Skeletal muscle tissue (tissue), 4 donors: Measurements from ENCODE around the gene OSTF1. TPM values are rescaled to one million over a fixed set of nuclear protein-coding genes. Genes with fewer than 3 reads are reported as not detected.

Experiments used
- H3K27ac ChIP-seq: one replicate; pipeline ENCODE4 v1.7.0; 2013; ENCODE audit warnings: mild to moderate bottlenecking, low read depth, low read length, inconsistent platforms
- H3K27me3 ChIP-seq, 3 donors: one replicate each; pipeline ENCODE4 v1.7.0; 2013; ENCODE audit warnings: low read length in 3 of 3; ENCODE audit not compliant: control insufficient read depth in 3 of 3, insufficient read depth in 3 of 3
- H3K36me3 ChIP-seq, 3 donors: one replicate each; pipeline ENCODE4 v1.7.0; 2013; ENCODE audit warnings: low read length in 3 of 3; ENCODE audit not compliant: control insufficient read depth in 3 of 3, insufficient read depth in 3 of 3
- H3K4me1 ChIP-seq, 3 donors: one replicate each; pipeline ENCODE4 v1.7.0; 2013; ENCODE audit warnings: low read length in 3 of 3, mild to moderate bottlenecking in 3 of 3; ENCODE audit not compliant: control insufficient read depth in 3 of 3, insufficient read depth in 3 of 3
- H3K4me3 ChIP-seq, 3 donors: one replicate each; pipeline ENCODE4 v1.7.0; 2013; ENCODE audit warnings: low read length in 3 of 3
- H3K9ac ChIP-seq, 3 donors: one replicate each; pipeline ENCODE4 v1.7.0; 2013; ENCODE audit warnings: low read length in 3 of 3, mild to moderate bottlenecking in 3 of 3, moderate library complexity in 2 of 3, low read depth in 1 of 3
- H3K9me3 ChIP-seq, 3 donors: one replicate each; pipeline ENCODE4 v1.7.0; 2013; ENCODE audit warnings: low read length in 3 of 3; ENCODE audit not compliant: control insufficient read depth in 3 of 3
- total RNA-seq: library from RNA; depleted of rRNA; stranded (reverse); fragments of >200 nt; gene quantifications from one replicate; pipeline ENCODE4 v1.2.3, GENCODE V29; 2014
- donor health status: Osteomylitis.

Gene OSTF1
- total RNA-seq, 1 donor from 2014 or later, result 17.7 TPM

GRCh38 chr9:75083188-75083970, 4.9 kb upstream of the OSTF1 start:
- H3K9me3 ChIP-seq, result no peaks in the 10 kb centered on the region
- H3K4me3 ChIP-seq, result no peak overlapping the region
- peak overlapping the region; percentile 75 for H3K27ac ChIP-seq
- peaks cover 2 to 15% (median 9%) of the 10 kb centered on the region in 3 donors for H3K36me3 ChIP-seq
- H3K4me1 ChIP-seq, result peaks cover 11 to 25% (median 18%) of the 10 kb centered on the region in 3 donors
- no peaks in the 10 kb centered on the region for H3K27me3 ChIP-seq
- no peak overlapping the region for H3K9ac ChIP-seq

DNA sequence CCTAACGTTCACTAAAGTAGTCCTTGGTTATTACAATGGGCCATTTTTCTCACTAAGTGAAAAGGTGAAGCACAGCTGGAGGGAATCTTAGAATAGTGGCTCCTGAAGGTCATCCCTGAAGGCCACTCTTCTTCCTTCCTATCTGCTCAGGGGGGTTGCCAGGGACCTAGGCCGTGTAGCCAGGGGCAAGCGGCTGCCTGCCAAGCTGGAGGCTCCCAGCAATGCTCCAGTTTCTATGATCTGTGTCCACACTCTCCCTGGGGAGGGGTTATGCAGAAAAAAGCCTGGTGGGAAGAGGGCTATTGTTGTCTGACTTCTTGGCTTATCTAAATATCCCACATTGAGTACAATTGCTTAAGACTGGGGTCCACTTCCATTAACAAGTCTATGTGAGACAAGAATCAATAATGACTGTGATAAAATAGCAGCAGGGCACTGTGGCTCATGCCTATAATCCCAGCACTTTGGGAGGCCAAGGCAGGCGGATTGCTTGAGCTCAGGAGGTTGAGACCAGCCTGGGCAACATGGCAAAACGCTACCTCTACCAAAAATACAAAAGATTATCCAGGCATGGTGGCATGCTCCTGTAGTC, 4.1 kb upstream of the OSTF1 start:
- no peak overlapping the region for H3K9ac ChIP-seq
- H3K4me3 ChIP-seq, result no peak overlapping the region
- H3K4me1 ChIP-seq, result peaks cover 11 to 25% (median 18%) of the 10 kb centered on the region in 3 donors
- peaks cover 2 to 15% (median 9%) of the 10 kb centered on the region in 3 donors for H3K36me3 ChIP-seq
- H3K27ac ChIP-seq, result peak overlapping the region; percentile 75
- no peaks in the 10 kb centered on the region for H3K27me3 ChIP-seq
- H3K9me3 ChIP-seq, result no peaks in the 10 kb centered on the region

- Histone ChIP-seq H3K27ac (peak overlapping the region; percentile 3), H3K27me3 (no peaks in the 10 kb centered on the region), H3K9me3 (no peaks in the 10 kb centered on the region), H3K36me3 (peaks cover under 1 to 15% (median 5%) of the 10 kb centered on the region in 3 donors), H3K4me3 (no peak overlapping the region), H3K9ac (no peak overlapping the region), H3K4me1 (peaks cover 11 to 27% (median 25%) of the 10 kb centered on the region in 3 donors)
These were observed 2.7 kb upstream of the OSTF1 start for GRCh38 chr9:75085640-75086039.

DNA sequence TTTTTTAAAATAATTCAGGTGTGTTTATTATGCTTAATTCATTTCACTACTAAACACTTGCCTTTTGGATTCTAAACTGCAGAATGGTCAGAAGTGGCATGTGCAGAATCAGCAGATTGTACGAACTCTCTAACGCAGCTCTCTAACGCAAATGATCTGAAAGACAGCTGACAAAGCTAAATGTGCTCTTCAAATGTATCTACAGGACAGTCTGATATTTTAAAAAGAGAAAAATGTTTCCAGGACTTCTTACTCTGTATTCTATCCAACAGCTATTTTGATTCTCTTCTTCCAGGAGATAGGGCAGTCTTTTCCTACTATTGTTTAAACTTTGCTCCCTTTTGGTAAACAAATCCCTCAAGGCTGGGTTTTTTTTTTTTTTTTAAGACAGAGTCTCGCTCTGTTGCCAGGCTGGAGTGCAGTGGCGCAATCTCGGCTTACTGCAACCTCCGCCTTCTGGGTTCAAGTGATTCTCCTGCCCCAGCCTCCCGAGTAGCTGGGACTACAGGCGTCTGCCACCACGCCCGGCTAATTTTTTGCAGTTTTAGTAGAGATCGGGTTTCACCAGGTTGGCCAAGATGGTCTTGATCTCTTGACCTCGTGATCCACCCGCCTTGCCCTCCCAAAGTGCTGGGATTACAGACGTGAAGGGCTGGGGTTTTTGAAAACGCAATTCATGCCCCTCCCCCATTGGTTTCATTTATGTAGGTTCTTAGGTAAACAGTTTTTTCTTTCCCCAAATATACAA, 1.6 kb upstream of the OSTF1 start:
- H3K4me3 ChIP-seq, result peak overlapping the region; percentile 88 to 95 (median 94)
- H3K27me3 ChIP-seq, result no peaks in the 10 kb centered on the region
- H3K9me3 ChIP-seq, result no peaks in the 10 kb centered on the region
- H3K4me1 ChIP-seq, result peaks cover 11 to 29% (median 25%) of the 10 kb centered on the region in 3 donors
- peaks cover 0 to 10% (median 1%) of the 10 kb centered on the region in 3 donors for H3K36me3 ChIP-seq
- peak overlapping the region; percentile 96 to 97 (median 96) for H3K9ac ChIP-seq
- peak overlapping the region; percentile 97 for H3K27ac ChIP-seq

GRCh38 chr9:75087289-75087823, 958 bp upstream of the OSTF1 start:
- H3K4me1 ChIP-seq, result peaks cover 11 to 29% (median 25%) of the 10 kb centered on the region in 3 donors
- peaks cover 0 to 4% (median 0%) of the 10 kb centered on the region in 3 donors for H3K36me3 ChIP-seq
- H3K27me3 ChIP-seq, result no peaks in the 10 kb centered on the region
- H3K4me3 ChIP-seq, result peak overlapping the region; percentile 88 to 95 (median 94)
- peak overlapping the region; percentile 96 to 97 (median 96) for H3K9ac ChIP-seq
- peak overlapping the region; percentile 97 for H3K27ac ChIP-seq
- H3K9me3 ChIP-seq, result no peaks in the 10 kb centered on the region

- H3K36me3 ChIP-seq, result no peaks in the 10 kb centered on the region
- peak overlapping the region; percentile 82 to 90 (median 89) for H3K4me3 ChIP-seq
- H3K9ac ChIP-seq, result peak overlapping the region; percentile 90 to 93 (median 92)
- H3K4me1 ChIP-seq, result peaks cover 5 to 23% (median 12%) of the 10 kb centered on the region in 3 donors
- no peaks in the 10 kb centered on the region for H3K9me3 ChIP-seq
- peak overlapping the region; percentile 86 for H3K27ac ChIP-seq
- no peaks in the 10 kb centered on the region for H3K27me3 ChIP-seq
These were observed 495 bp downstream of the OSTF1 start for GRCh38 chr9:75088646-75089372.

GRCh38 chr9:75089373-75089766, 1.1 kb downstream of the OSTF1 start:
- H3K9ac ChIP-seq, result peak overlapping the region; percentile 81 to 93 (median 92)
- H3K27me3 ChIP-seq, result no peaks in the 10 kb centered on the region
- H3K27ac ChIP-seq, result peak overlapping the region; percentile 86
- no peaks in the 10 kb centered on the region for H3K36me3 ChIP-seq
- H3K9me3 ChIP-seq, result no peaks in the 10 kb centered on the region
- peaks cover 2 to 19% (median 7%) of the 10 kb centered on the region in 3 donors for H3K4me1 ChIP-seq
- H3K4me3 ChIP-seq, result peak overlapping the region; percentile 82 to 90 (median 89)

- H3K27me3 ChIP-seq, result no peaks in the 10 kb centered on the region
- no peaks in the 10 kb centered on the region for H3K9me3 ChIP-seq
- H3K27ac ChIP-seq, result no peak overlapping the region
- no peak overlapping the region for H3K4me3 ChIP-seq
- no peak overlapping the region for H3K9ac ChIP-seq
- peaks cover 0 to 17% (median 2%) of the 10 kb centered on the region in 3 donors for H3K4me1 ChIP-seq
- no peaks in the 10 kb centered on the region for H3K36me3 ChIP-seq
These were observed 2.3 kb downstream of the OSTF1 start for GRCh38 chr9:75090579-75090978.

DNA sequence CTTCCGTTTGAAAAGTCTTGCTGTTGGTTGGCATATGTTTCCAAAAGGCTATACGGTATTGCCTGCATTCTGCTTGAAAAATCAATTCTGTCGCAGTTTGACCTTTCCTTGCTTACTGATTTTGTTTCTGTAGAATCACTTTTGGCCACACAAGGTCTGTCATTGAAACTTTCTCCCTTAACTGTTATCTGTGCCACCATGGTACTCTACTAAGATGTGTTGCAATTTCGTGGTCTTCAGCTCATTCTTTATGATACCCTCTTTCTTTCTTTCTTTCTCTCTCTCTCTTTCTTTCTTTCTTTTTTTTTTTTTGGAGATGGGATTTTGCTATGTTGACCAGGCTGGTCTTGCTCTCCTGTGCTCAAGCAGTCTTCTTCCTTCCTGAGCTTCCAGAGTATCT, 4.5 kb downstream of the OSTF1 start:
- Histone ChIP-seq H3K4me1 (peaks cover 0 to 11% (median 3%) of the 10 kb centered on the region in 3 donors), H3K27ac (no peak overlapping the region), H3K27me3 (no peaks in the 10 kb centered on the region), H3K4me3 (no peak overlapping the region), H3K36me3 (no peaks in the 10 kb centered on the region), H3K9ac (no peak overlapping the region), H3K9me3 (no peaks in the 10 kb centered on the region)
